Activated CD4-positive, alpha-beta T cell treated with anti-CD3 and anti-CD28 coated beads for 36 hours (primary cell): ENCODE data around the gene HSPB7. TPM values are rescaled to one million over a fixed set of nuclear protein-coding genes. Genes with fewer than 3 reads are reported as not detected.

Experiments used
- ATAC-seq: fragments of 200-7000 bp; cut with Tn5 transposase; one replicate; pipeline ENCODE4 v1.10.0; 2021; ENCODE audit warnings: mild to moderate bottlenecking, moderate library complexity
- CTCF ChIA-PET: fragments of 350-600 bp; sonication (Branson Sonifier 250); formaldehyde crosslinking; loops from one replicate; lab custom pipeline; 2021; ENCODE audit warnings: antibody characterized with exemption; lab: Charles Lee
- POLR2A ChIA-PET: fragments of 350-600 bp; sonication (Branson Sonifier 250); formaldehyde crosslinking; loops from one replicate; lab custom pipeline; 2021; ENCODE audit warnings: antibody characterized with exemption, inconsistent platforms; lab: Charles Lee
- DNase-seq: peaks from one replicate; pipeline ENCODE4 v3.0.0-alpha.2; 2020
- H3K27ac Mint-ChIP-seq: one replicate; pipeline ENCODE4 v1.8.0; 2021; ENCODE audit warnings: mixed read lengths
- H3K27me3 Mint-ChIP-seq: one replicate; pipeline ENCODE4 v1.8.0; 2021; ENCODE audit warnings: mixed read lengths
- H3K36me3 Mint-ChIP-seq: one replicate; pipeline ENCODE4 v1.8.0; 2021; ENCODE audit warnings: low read depth, mixed read lengths
- H3K4me1 Mint-ChIP-seq: one replicate; pipeline ENCODE4 v1.8.0; 2021; ENCODE audit warnings: mixed read lengths
- H3K4me3 Mint-ChIP-seq: one replicate; pipeline ENCODE4 v1.8.0; 2021; ENCODE audit warnings: mild to moderate bottlenecking, moderate library complexity, mixed read lengths
- H3K9me3 Mint-ChIP-seq: one replicate; pipeline ENCODE4 v1.8.0; 2021; ENCODE audit warnings: low read depth, mixed read lengths
- intact Hi-C, 2 experiments: fragments of 100-400 bp; cut with DNase I in 1 of 2; cut with micrococcal nuclease in 1 of 2; formaldehyde crosslinking; loops; one replicate each; pipeline versions ENCODE4 v1.14.2 to v1.15.1; 2022 to 2024; cut with DNase I, micrococcal nuclease
- total RNA-seq, 2 experiments: library from RNA; stranded (reverse); gene quantifications; one replicate each; pipeline ENCODE4 v1.2.3, GENCODE V29; 2021

HSPB7 gene
- total RNA-seq, 2 experiments from 2014 or later = not detected

DNA sequence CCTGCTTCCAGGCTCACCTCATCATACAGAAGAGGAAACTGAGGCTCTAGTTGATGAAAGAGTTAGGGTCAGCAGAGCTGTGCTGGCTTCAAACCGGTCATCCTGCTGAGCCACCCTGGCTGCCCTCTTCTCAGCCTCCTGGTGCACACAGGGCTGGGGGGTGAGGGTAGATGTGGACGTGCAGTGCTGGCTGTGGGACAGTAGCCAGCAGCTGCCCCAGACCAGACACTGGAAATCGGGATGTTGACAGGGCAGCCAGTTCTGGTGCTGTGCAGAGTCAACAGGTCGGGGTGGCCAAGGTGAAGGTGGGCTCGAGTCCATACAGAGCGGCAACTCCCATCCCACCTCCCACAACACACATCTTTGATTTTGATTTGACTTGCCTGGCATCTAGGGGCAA lies 2.5 kb upstream of the HSPB7 start:
- no peak for ATAC-seq

GRCh38 chr1:16019644-16020277 lies 1.9 kb upstream of the HSPB7 start:
- Mint-ChIP-seq H3K27me3 (no peaks in the 10 kb centered on the region), H3K27ac (no peak overlapping the region), H3K36me3 (no peaks in the 10 kb centered on the region), H3K4me1 (no peaks in the 10 kb centered on the region), H3K9me3 (no peaks in the 10 kb centered on the region), H3K4me3 (no peak overlapping the region)
- intact Hi-C loops = no loop called here
- ATAC-seq = no peak
- ChIA-PET CTCF (interaction anchor here (1.4 kb wide), 1 partner anchor 10 kb away, joined by 3 read pairs; no protein-coding TSS in a partner anchor), POLR2A (no interaction called here)
- DNase-seq = no peak

More for the DNA sequence above, 2.5 kb upstream of the HSPB7 start:
- no peak for DNase-seq
- ChIA-PET CTCF (no interaction called here), POLR2A (no interaction called here)
- Mint-ChIP-seq H3K4me1 (no peaks in the 10 kb centered on the region), H3K27me3 (no peaks in the 10 kb centered on the region), H3K4me3 (no peak overlapping the region), H3K27ac (no peak overlapping the region), H3K9me3 (no peaks in the 10 kb centered on the region), H3K36me3 (no peaks in the 10 kb centered on the region)
- intact Hi-C loops = no loop called here

GRCh38 chr1:16018749-16019643 lies 1.2 kb upstream of the HSPB7 start:
- DNase-seq (no peak), ATAC-seq (no peak)
- intact Hi-C loops = no loop called here
- Mint-ChIP-seq H3K4me1 (no peaks in the 10 kb centered on the region), H3K4me3 (no peak overlapping the region), H3K27ac (no peak overlapping the region), H3K36me3 (no peaks in the 10 kb centered on the region), H3K9me3 (no peaks in the 10 kb centered on the region), H3K27me3 (no peaks in the 10 kb centered on the region)
- CTCF ChIA-PET = interaction anchor here (0.6 to 1.4 kb wide), 2 partner anchors 9 to 227 kb away, joined by 3 read pairs; no protein-coding TSS in a partner anchor
- POLR2A ChIA-PET = no interaction called here

DNA sequence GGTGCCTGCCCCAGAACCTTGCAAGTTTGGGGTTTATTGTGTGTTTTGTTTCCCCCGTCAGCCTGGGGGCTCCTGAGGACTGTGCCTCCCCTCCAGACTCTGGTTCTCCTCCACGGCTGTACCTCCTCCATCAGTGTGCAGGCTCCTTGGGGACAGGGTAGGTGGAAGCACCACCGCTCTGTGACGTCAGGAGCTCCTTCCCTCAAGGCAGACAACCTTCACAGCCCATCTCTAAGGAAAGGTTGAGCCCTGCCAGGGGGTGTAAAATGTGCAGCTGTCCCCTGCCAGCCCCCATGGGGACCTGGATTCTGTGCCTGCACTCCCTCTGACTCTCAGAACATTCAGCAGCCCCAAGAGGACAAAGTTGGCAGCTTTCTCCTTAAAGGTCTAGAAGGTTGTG lies 465 bp upstream of the HSPB7 start:
- Mint-ChIP-seq H3K27me3 (no peaks in the 10 kb centered on the region), H3K27ac (no peak overlapping the region), H3K9me3 (no peaks in the 10 kb centered on the region), H3K36me3 (no peaks in the 10 kb centered on the region), H3K4me1 (peaks cover 2% of the 10 kb centered on the region), H3K4me3 (no peak overlapping the region)
- no peak for DNase-seq
- CTCF ChIA-PET = interaction anchor here (0.6 to 1.2 kb wide), 3 partner anchors 9 to 227 kb away, joined by 3 read pairs; no protein-coding TSS in a partner anchor
- no peak for ATAC-seq
- intact Hi-C loops = no loop called here
- POLR2A ChIA-PET = no interaction called here

- no peak for DNase-seq
- no peak overlapping the region for H3K27ac Mint-ChIP-seq
- no peaks in the 10 kb centered on the region for H3K9me3 Mint-ChIP-seq
- ATAC-seq = no peak
- no peaks in the 10 kb centered on the region for H3K27me3 Mint-ChIP-seq
- POLR2A ChIA-PET = no interaction called here
- intact Hi-C loops = no loop called here
- CTCF ChIA-PET = interaction anchor here (0.6 to 1.2 kb wide), 3 partner anchors 8 to 367 kb away, joined by 3 read pairs; no protein-coding TSS in a partner anchor
- H3K4me3 Mint-ChIP-seq = no peak overlapping the region
- H3K4me1 Mint-ChIP-seq = peaks cover 2% of the 10 kb centered on the region
- no peaks in the 10 kb centered on the region for H3K36me3 Mint-ChIP-seq
Measured at GRCh38 chr1:16017076-16017460, 775 bp downstream of the HSPB7 start.

DNA sequence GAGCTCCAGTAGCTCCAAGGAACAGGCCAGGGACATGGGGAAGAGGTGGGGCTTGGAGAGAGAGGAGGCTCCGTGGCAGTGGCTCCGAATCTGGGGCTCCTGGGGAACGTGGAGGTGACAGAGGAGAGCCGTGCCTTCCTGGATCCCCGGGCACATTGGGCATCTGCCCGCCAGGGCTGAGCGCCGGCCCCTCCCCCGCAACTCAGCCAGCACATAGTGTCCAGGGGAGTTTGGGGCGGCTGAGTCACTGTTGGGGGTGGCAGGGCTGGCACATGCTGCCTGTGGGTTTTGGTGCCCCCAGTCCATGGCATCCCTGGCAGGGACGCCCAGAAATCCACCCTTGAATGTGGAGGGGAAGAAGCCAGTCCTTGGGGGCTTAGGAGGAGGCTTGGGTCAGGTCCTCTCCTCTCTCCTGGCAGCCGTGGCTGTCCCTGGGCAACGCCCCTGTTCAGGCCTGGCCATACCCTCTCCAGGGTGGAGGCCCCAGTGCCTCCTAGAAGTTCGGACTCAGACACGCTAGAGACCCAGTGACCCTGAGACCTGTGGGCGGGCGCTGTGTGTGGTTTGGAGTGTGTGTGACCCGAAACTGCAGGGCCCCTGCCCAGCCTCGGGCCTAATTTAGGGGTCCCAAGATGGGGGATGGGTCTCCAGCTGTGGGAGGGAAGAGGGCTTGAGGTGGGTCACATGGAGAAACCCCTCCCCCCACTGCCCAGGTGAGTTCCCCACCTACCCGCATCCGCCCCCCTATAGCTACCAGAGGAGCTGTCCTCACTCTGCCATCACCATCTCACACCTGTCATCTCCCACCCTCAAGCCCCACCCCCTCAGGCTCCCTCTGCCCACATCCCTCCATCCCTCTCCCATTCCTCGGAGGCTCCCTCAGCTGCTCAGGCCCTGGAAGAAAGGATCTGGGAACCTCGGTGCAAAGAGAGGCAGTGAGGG lies 1.6 kb downstream of the HSPB7 start:
- ChIA-PET CTCF (interaction anchor here (0.6 to 0.8 kb wide), 4 partner anchors 11 to 366 kb away, joined by 3 to 4 read pairs (median 3); no protein-coding TSS in a partner anchor), POLR2A (no interaction called here)
- intact Hi-C loops = no loop called here
- Mint-ChIP-seq H3K9me3 (no peaks in the 10 kb centered on the region), H3K4me1 (peaks cover 2% of the 10 kb centered on the region), H3K4me3 (no peak overlapping the region), H3K27ac (no peak overlapping the region), H3K27me3 (no peaks in the 10 kb centered on the region), H3K36me3 (no peaks in the 10 kb centered on the region)
- ATAC-seq = no peak
- no peak for DNase-seq

DNA sequence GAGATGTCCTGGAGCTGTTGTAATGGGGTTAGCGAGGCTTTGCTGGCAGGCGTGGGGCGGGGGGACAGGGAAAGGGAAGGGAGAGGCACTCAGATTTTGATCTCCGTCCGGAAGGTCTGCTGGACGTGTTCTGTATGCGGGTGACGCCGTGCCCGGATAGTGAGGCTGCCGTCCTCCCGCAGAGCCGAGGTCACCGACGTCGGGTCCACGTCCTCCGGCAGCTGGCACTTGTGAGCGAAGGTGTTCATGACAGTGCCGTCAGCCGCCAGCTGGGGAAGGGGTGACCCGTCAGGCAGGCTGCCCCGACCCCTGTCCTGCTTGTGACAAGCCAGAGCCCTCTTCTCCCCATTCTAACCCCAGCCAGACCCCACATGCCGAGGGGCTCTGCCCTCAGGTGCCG lies 2.4 kb downstream of the HSPB7 start:
- ATAC-seq (no peak), DNase-seq (no peak)
- no peaks in the 10 kb centered on the region for H3K9me3 Mint-ChIP-seq
- intact Hi-C loops = no loop called here
- H3K27ac Mint-ChIP-seq = no peak overlapping the region
- H3K4me3 Mint-ChIP-seq = no peak overlapping the region
- H3K27me3 Mint-ChIP-seq = no peaks in the 10 kb centered on the region
- POLR2A ChIA-PET = no interaction called here
- CTCF ChIA-PET = interaction anchor here (0.7 kb wide), 1 partner anchor 21 kb away, joined by 3 read pairs; no protein-coding TSS in a partner anchor
- peaks cover 2% of the 10 kb centered on the region for H3K4me1 Mint-ChIP-seq
- no peaks in the 10 kb centered on the region for H3K36me3 Mint-ChIP-seq

GRCh38 chr1:16014509-16015482 lies 3.0 kb downstream of the HSPB7 start:
- no peaks in the 10 kb centered on the region for H3K9me3 Mint-ChIP-seq
- ATAC-seq (no peak), DNase-seq (no peak)
- H3K27me3 Mint-ChIP-seq = no peaks in the 10 kb centered on the region
- ChIA-PET CTCF (interaction anchor here (0.6 to 1.5 kb wide), 3 partner anchors 20 to 45 kb away, joined by 3 read pairs; no protein-coding TSS in a partner anchor), POLR2A (no interaction called here)
- H3K27ac Mint-ChIP-seq = no peak overlapping the region
- H3K4me1 Mint-ChIP-seq = peaks cover 2% of the 10 kb centered on the region
- intact Hi-C loops = loop anchor here in 1 of 2 experiments (5.0 kb wide), 1 partner anchor 223 kb away; the partner anchor contains the start of gene CPLANE2
- H3K36me3 Mint-ChIP-seq = no peaks in the 10 kb centered on the region
- H3K4me3 Mint-ChIP-seq = no peak overlapping the region

- no peak overlapping the region for H3K4me3 Mint-ChIP-seq
- H3K4me1 Mint-ChIP-seq = peaks cover 2% of the 10 kb centered on the region
- H3K27me3 Mint-ChIP-seq = no peaks in the 10 kb centered on the region
- POLR2A ChIA-PET = no interaction called here
- DNase-seq = no peak
- H3K27ac Mint-ChIP-seq = no peak overlapping the region
- CTCF ChIA-PET = interaction anchor here (0.6 to 1.5 kb wide), 2 partner anchors 41 to 46 kb away, joined by 3 read pairs; no protein-coding TSS in a partner anchor
- no peaks in the 10 kb centered on the region for H3K36me3 Mint-ChIP-seq
- H3K9me3 Mint-ChIP-seq = no peaks in the 10 kb centered on the region
- no peak for ATAC-seq
- intact Hi-C loops = loop anchor here in 1 of 2 experiments (1.0 to 5.0 kb wide), 2 partner anchors 42 to 223 kb away; partner anchors contain the start of gene CPLANE2
Measured at GRCh38 chr1:16013908-16014258, 4.0 kb downstream of the HSPB7 start.
